Mesodermal cell (in vitro differentiated cells): ENCODE measurements around the gene BUB1B.

ENCODE experiments used
- H3K27ac ChIP-seq: 2 replicates; pipeline ENCODE4 v1.7.0; 2013; ENCODE audit warnings: mild to moderate bottlenecking, low read depth, low read length, moderate library complexity; ENCODE audit not compliant: severe bottlenecking
- H3K36me3 ChIP-seq: 2 replicates; pipeline ENCODE4 v1.7.1; 2013; ENCODE audit warnings: mild to moderate bottlenecking, low read length, moderate library complexity; ENCODE audit not compliant: control insufficient read depth, insufficient read depth
- H3K4me1 ChIP-seq: one replicate; pipeline ENCODE4 v1.7.1; 2013; ENCODE audit warnings: mild to moderate bottlenecking, low read length; ENCODE audit not compliant: insufficient read depth, control insufficient read depth, poor library complexity, severe bottlenecking
- H3K4me3 ChIP-seq: 2 replicates; pipeline ENCODE4 v1.7.0; 2013; ENCODE audit warnings: low read length, control low read depth, mild to moderate bottlenecking; ENCODE audit not compliant: insufficient read depth, poor library complexity, severe bottlenecking; ENCODE audit errors: extremely low read depth
- H3K9me3 ChIP-seq: 2 replicates; pipeline ENCODE4 v1.7.1; 2013; ENCODE audit warnings: mild to moderate bottlenecking, low read length, moderate library complexity; ENCODE audit not compliant: control insufficient read depth
- WGBS, 2 experiments: methylation state at CpG; one replicate each; pipeline ENCODE4 v1.1.5; 2013; ENCODE audit warnings: missing lambda C conversion rate in 2 of 2; ENCODE audit not compliant: insufficient coverage in 2 of 2; 5-methylcytosine and 5-hydroxymethylcytosine counted together

The BUB1B gene

DNA sequence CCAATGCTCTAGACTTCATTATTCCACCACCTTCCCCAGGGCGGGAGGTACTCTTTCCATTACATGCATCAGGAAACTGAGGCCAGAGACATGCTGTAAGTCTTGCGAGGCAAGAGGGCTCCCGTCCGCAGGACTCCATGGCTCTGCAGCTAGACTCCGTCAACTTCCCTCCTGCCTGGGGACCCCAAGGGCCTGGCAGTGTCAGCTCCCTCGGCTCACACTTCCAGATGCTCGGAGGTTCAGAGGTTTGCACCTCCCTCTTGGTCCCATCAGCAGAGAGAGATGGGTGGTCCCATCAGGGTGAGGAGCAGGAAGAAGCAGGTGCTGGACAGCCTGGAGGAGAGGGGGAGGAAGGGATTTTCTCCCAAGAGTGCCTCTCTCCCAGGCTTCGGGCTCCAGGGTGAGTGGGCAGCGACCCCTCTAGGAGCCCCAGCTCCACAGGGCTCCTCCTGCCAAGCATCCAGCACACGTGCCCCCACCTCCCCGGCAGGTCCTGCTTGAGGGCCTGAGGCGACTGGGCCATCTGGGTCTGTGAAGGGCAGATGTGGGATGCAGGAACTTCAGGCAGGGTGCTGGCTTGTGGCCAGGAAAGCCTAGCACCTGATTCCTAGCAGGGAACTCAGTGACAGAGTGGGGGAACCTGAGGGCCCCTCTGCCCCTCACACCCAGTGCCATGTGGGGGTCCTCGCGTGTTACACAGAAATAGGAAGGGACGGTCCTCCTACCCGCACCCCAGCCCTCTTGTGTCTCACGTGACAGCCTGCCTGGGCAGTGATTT, 87.3 kb downstream of the BUB1B start:
- Histone ChIP-seq H3K27ac (no peak overlapping the region), H3K4me1 (peaks cover 24% of the 10 kb centered on the region), H3K9me3 (no peaks in the 10 kb centered on the region), H3K36me3 (no peaks in the 10 kb centered on the region), H3K4me3 (no peak overlapping the region)
- 91 to 95% methylated on average over 12 to 15 of the region's 17 CpGs for WGBS, 2 experiments

DNA sequence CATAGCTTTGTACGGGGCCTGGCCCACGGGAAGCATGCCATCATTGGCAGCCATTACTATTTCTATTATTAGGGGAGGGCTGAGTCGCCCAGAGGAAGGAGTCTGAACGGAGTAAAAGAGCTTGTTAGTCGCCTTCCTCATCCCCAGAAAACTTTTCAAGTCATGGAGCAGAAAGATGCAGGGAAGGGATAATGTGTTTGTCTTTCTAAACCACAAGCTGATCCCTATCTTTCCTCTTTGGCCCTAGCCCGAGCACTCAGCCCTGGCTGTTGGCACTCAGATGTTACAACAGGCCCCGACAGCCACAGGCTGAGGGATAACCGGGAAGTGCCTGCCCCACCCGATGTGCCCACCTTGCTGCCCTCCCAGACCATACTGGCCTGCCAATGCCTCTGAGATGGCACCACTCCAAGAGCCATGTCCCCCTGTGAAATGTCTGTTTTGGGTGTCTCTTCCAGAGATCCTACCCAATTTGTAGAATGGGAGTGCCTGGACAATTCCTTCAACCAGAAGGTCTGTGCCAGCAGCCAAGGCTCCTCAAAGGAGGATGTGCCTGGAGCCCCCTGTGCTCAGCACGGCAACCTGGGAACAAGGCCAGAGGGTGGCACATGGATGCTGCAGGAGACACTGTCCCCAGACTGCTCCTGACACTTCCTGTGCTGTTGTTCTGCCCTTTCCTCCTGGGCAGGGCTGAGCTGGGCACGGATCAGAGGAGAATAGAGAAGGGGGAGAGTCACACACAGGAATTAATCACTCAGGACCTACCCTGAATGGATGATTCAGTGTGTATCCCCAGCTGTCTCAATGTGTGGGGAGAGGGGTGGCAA, 88.8 kb downstream of the BUB1B start:
- 82 to 87% methylated on average over 5 to 8 of the region's 11 CpGs for WGBS, 2 experiments
- H3K36me3 ChIP-seq, result no peaks in the 10 kb centered on the region

GRCh38 chr15:40250304-40250656, 89.4 kb downstream of the BUB1B start:
- H3K4me1 ChIP-seq, result peaks cover 27% of the 10 kb centered on the region
- no peak overlapping the region for H3K27ac ChIP-seq
- H3K9me3 ChIP-seq, result no peaks in the 10 kb centered on the region
- H3K36me3 ChIP-seq, result no peaks in the 10 kb centered on the region
- H3K4me3 ChIP-seq, result no peak overlapping the region
- WGBS, 2 experiments, result 93 to 96% methylated on average over 6 to 7 of the region's 8 CpGs

More for the DNA sequence above, 88.8 kb downstream of the BUB1B start:
- Histone ChIP-seq H3K4me1 (peaks cover 24% of the 10 kb centered on the region), H3K9me3 (no peaks in the 10 kb centered on the region), H3K4me3 (no peak overlapping the region), H3K27ac (no peak overlapping the region)

- Histone ChIP-seq H3K27ac (no peak overlapping the region), H3K4me1 (peaks cover 28% of the 10 kb centered on the region), H3K4me3 (no peak overlapping the region), H3K36me3 (no peaks in the 10 kb centered on the region), H3K9me3 (no peaks in the 10 kb centered on the region)
- 89 to 94% methylated on average over 5 to 10 of the region's 13 CpGs for WGBS, 2 experiments
Measured at GRCh38 chr15:40250771-40251483, 90.1 kb downstream of the BUB1B start.

GRCh38 chr15:40251486-40252140, 90.7 kb downstream of the BUB1B start:
- Histone ChIP-seq H3K4me3 (no peak overlapping the region), H3K36me3 (no peaks in the 10 kb centered on the region), H3K27ac (no peak overlapping the region), H3K9me3 (no peaks in the 10 kb centered on the region), H3K4me1 (peaks cover 34% of the 10 kb centered on the region)
- 90 to 96% methylated on average over 9 of the region's 10 CpGs for WGBS, 2 experiments

DNA sequence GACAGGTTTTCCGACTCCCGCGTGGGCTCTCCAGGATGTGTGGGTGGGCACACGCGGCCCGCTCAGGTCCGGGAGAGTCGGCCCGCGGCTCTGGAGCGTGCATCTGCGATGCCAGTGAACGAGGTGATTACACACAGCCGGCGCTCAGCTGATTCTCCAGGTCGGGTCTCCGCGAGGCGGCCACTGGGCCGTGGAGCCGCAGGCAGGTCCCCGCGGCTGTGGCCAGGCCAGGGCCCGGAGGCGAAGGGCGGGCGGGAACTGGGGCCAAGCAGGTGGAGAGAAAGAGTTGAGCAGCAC, 91.2 kb downstream of the BUB1B start:
- Histone ChIP-seq H3K4me1 (peaks cover 39% of the 10 kb centered on the region), H3K9me3 (no peaks in the 10 kb centered on the region), H3K4me3 (no peak overlapping the region), H3K27ac (no peak overlapping the region), H3K36me3 (no peaks in the 10 kb centered on the region)
- 61 to 67% methylated on average over 15 to 27 of the region's 27 CpGs for WGBS, 2 experiments

DNA sequence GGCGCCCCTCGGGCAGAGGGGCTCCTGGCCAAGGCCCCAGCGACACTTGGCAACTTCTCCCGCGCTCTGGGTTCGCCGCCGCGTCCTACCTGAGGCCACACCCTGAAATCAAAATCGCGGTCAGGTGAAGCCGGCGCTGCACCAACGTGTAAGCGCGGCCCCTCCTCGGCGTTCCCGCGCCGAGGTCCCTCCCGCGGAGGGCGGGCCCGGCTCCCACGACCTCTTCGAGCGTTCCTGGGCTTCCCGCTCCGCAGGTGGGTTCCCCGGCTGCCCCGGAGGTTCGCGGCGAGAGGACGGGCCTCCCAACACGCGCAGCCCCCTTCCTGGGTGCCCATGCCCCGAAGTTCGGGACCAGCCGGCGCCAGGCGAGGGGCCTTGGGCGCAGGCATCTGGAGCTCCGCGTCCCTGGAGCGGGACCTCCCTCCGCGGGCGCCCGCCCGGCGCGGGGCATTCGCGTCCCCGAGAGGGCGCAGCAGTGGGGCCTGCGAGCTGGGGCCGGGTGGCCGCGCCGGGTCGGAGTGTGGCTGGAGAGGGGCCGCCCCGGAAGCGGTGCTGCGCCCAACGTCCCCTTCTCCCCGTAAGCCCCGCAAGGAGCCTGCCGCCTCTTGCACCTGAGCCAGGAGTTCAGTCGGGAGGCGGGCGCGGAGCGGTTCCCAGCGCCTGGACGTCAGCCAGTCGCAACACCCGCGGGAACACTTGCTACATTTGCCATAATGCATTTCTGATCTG, 91.7 kb downstream of the BUB1B start:
- Histone ChIP-seq H3K4me1 (peaks cover 44% of the 10 kb centered on the region), H3K4me3 (peak overlapping the region; percentile 29), H3K36me3 (no peaks in the 10 kb centered on the region), H3K9me3 (no peaks in the 10 kb centered on the region), H3K27ac (no peak overlapping the region)
- WGBS, 2 experiments, result 6 to 7% methylated on average over 48 to 69 of the region's 82 CpGs

DNA sequence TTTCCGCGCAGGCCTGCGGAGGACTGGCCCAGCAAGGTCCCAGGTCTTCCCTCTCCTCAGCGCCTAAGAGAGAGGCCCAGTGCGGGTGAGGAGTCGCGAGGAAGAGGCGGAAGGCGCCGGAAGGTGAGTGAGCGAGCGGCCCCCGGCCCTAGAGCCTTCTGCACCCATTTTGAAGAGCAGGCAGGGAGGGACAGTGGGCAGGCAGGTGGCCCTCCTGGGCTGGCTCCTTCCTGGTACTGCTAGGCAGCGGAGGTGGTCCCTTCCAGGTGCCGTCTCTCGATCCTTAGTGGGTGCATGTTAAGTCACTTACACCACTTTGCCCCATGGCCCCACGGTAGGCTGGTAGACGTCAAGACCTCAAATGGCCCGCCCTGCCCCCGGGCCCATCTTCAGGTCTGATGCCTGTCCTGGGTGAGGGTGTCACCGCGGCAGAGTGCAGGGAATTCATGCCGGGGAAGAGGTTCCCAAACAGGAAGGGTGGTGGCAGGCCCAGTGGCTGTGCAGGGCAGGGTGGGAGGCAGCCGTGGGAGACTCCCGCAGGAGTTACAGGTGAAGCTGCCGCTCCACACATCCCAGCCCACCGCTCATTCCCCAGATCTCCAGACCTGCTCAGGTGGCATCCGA, 92.4 kb downstream of the BUB1B start:
- H3K4me1 ChIP-seq, result peaks cover 51% of the 10 kb centered on the region
- H3K27ac ChIP-seq, result no peak overlapping the region
- 69 to 72% methylated on average over 20 to 21 of the region's 28 CpGs for WGBS, 2 experiments
- no peaks in the 10 kb centered on the region for H3K36me3 ChIP-seq
- peak overlapping the region; percentile 29 for H3K4me3 ChIP-seq
- H3K9me3 ChIP-seq, result no peaks in the 10 kb centered on the region

- WGBS, 2 experiments, result 94 to 97% methylated on average over 2 to 3 of the region's 3 CpGs
- H3K9me3 ChIP-seq, result no peaks in the 10 kb centered on the region
- H3K27ac ChIP-seq, result no peak overlapping the region
- no peaks in the 10 kb centered on the region for H3K36me3 ChIP-seq
- H3K4me1 ChIP-seq, result peaks cover 50% of the 10 kb centered on the region
- H3K4me3 ChIP-seq, result no peak overlapping the region
Measured at GRCh38 chr15:40254452-40254851, 93.6 kb downstream of the BUB1B start.
